ENCODE data around the gene MMEL1.
A peak's percentile ranks its signal among the peaks of the same experiment; 100 is the strongest.

The MMEL1 gene

GRCh38 chr1:2558861-2559260 is 74.0 kb downstream of the MMEL1 start:
- ChIA-PET CTCF (interaction anchor here (0.7 to 1.9 kb wide), 3 partner anchors 10 to 144 kb away, joined by 3 to 5 read pairs (median 4); no protein-coding TSS in a partner anchor), POLR2A (interaction anchor here (1.5 to 1.6 kb wide), 2 partner anchors 10 to 19 kb away, joined by 4 read pairs; no protein-coding TSS in a partner anchor)
- no peak for DNase-seq (ENCODE audit: extremely low spot score)

DNA sequence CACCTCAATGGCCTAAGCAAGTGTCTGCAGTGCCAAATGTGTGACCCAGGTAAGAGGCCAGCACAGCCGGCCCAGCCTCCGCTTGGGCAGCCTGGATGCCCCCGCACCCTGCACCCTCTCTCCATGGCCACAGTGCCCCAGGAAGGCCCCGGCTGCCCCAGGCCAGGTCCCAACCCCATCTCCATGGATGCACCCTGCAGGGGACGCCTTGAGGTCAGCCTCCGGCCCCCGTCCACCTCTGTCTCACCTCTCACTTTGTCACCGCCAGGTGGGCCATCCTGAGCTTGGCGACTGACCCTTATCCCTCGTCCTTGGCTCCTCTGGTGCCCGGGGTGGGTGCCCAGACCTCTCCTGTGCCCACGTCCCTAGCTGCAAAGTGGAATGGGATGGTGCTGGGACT is 74.4 kb downstream of the MMEL1 start:
- POLR2A ChIA-PET = interaction anchor here (1.1 to 1.6 kb wide), 3 partner anchors 9 to 20 kb away, joined by 4 read pairs; no protein-coding TSS in a partner anchor
- CTCF ChIA-PET = interaction anchor here (1.1 to 1.9 kb wide), 2 partner anchors 10 to 26 kb away, joined by 3 to 5 read pairs; no protein-coding TSS in a partner anchor
- DNase-seq (ENCODE audit: extremely low spot score) = no peak
- TF ChIP-seq, protein P1, sequence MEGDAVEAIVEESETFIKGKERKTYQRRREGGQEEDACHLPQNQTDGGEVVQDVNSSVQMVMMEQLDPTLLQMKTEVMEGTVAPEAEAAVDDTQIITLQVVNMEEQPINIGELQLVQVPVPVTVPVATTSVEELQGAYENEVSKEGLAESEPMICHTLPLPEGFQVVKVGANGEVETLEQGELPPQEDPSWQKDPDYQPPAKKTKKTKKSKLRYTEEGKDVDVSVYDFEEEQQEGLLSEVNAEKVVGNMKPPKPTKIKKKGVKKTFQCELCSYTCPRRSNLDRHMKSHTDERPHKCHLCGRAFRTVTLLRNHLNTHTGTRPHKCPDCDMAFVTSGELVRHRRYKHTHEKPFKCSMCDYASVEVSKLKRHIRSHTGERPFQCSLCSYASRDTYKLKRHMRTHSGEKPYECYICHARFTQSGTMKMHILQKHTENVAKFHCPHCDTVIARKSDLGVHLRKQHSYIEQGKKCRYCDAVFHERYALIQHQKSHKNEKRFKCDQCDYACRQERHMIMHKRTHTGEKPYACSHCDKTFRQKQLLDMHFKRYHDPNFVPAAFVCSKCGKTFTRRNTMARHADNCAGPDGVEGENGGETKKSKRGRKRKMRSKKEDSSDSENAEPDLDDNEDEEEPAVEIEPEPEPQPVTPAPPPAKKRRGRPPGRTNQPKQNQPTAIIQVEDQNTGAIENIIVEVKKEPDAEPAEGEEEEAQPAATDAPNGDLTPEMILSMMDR (IDR thresholded peaks at IDR 0.05; ENCODE audit: control extremely low read depth, extremely low read depth, low read depth, missing control alignments) = no peak

More at GRCh38 chr1:2558861-2559260, 74.0 kb downstream of the MMEL1 start:
- TF ChIP-seq, protein P1 (IDR thresholded peaks at IDR 0.05; ENCODE audit: control extremely low read depth, extremely low read depth, low read depth, missing control alignments) = no peak

GRCh38 chr1:2557482-2558400 is 75.1 kb downstream of the MMEL1 start:
- ChIA-PET CTCF (interaction anchor here (1.1 to 1.9 kb wide), 2 partner anchors 9 to 27 kb away, joined by 3 to 5 read pairs; no protein-coding TSS in a partner anchor), POLR2A (interaction anchor here (1.1 to 1.6 kb wide), 3 partner anchors 8 to 20 kb away, joined by 4 read pairs; no protein-coding TSS in a partner anchor)
- no peak for DNase-seq (ENCODE audit: extremely low spot score)
- TF ChIP-seq, protein P1 (IDR thresholded peaks at IDR 0.05; ENCODE audit: control extremely low read depth, extremely low read depth, low read depth, missing control alignments) = no peak

- POLR2A ChIA-PET = interaction anchor here (0.8 to 1.5 kb wide), 4 partner anchors 10 to 27 kb away, joined by 3 to 11 read pairs (median 4); no protein-coding TSS in a partner anchor
Observed at GRCh38 chr1:2556678-2557481, 75.9 kb downstream of the MMEL1 start.

DNA sequence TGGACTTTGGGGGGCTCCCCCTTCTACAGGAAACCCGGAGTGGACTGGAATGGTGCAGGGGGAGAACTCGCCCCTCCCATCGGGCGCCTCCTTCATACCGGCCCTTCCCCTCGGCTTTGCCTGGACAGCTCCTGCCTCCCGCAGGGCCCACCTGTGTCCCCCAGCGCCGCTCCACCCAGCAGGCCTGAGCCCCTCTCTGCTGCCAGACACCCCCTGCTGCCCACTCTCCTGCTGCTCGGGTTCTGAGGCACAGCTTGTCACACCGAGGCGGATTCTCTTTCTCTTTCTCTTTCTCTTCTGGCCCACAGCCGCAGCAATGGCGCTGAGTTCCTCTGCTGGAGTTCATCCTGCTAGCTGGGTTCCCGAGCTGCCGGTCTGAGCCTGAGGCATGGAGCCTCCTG is 76.5 kb downstream of the MMEL1 start, which contains the start of gene TNFRSF14:
Gene TNFRSF14 (plus strand): TSS at position 95 of the 401 bp plus-strand sequence. CDS start 294 bp downstream, at position 389.
- CTCF ChIA-PET = interaction anchor here (0.9 to 2.0 kb wide), 8 partner anchors 8 to 141 kb away, joined by 3 to 10 read pairs (median 4); no protein-coding TSS in a partner anchor
- POLR2A ChIA-PET = interaction anchor here (0.8 to 1.5 kb wide), 4 partner anchors 9 to 29 kb away, joined by 3 to 11 read pairs (median 4); no protein-coding TSS in a partner anchor
- TF ChIP-seq, protein P1 (IDR thresholded peaks at IDR 0.05; ENCODE audit: control extremely low read depth, extremely low read depth, low read depth, missing control alignments) = no peak
- peak; percentile 83 for DNase-seq (ENCODE audit: extremely low spot score)

More at GRCh38 chr1:2556678-2557481, 75.9 kb downstream of the MMEL1 start:
- TF ChIP-seq, protein P1 (IDR thresholded peaks at IDR 0.05; ENCODE audit: control extremely low read depth, extremely low read depth, low read depth, missing control alignments) = peak; percentile 16
- DNase-seq (ENCODE audit: extremely low spot score) = peak; percentile 68
- CTCF ChIA-PET = interaction anchor here (1.0 to 2.0 kb wide), 8 partner anchors 8 to 142 kb away, joined by 3 to 10 read pairs (median 4); no protein-coding TSS in a partner anchor

Data from GM10248 (cell line).